ENCODE measurements around the gene TSC22D1.
A peak's percentile ranks its signal among the peaks of the same experiment; 100 is the strongest.
"Not testable (repeated sequence)": the region's sequence is repeated elsewhere in the genome, so short reads cannot be mapped to it uniquely, and the experiment has no call there.

Gene TSC22D1

GRCh38 chr13:44456212-44456611, 119.9 kb downstream of the TSC22D1 start:
- H3K9me3 Mint-ChIP-seq, DNase-seq, ATAC-seq, H3K27me3 Mint-ChIP-seq, H3K27ac Mint-ChIP-seq, H3K4me3 Mint-ChIP-seq: not testable (repeated sequence)
- peaks cover 15% of the 10 kb centered on the region for H3K4me1 Mint-ChIP-seq

- DNase-seq (no peak), ATAC-seq (no peak)
- H3K27ac Mint-ChIP-seq, result no peak overlapping the region
- peaks cover 15% of the 10 kb centered on the region for H3K4me1 Mint-ChIP-seq
- H3K9me3 Mint-ChIP-seq, result no peaks in the 10 kb centered on the region
- H3K27me3 Mint-ChIP-seq, result no peaks in the 10 kb centered on the region
- no peak overlapping the region for H3K4me3 Mint-ChIP-seq
Measured at GRCh38 chr13:44455769-44456168, 120.4 kb downstream of the TSC22D1 start.

DNA sequence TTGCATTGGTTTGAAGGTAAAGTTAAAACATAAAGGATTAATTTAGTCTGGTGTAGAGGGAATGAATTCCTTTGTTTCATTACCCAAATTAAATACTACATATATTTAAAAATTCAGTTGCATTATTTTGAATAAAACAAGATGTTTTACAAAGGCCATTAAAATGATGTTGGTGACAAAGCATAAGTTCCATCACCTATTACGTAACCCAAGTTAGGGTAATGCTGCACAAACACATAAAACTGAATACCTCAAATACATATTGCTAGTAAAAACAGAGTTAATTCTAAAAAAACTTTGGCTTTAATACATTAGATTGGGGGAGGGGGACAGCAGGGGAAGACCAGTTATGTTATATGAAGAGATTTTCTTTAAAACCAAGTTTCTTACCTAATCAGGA, 122.2 kb downstream of the TSC22D1 start:
- DNase-seq (no peak), ATAC-seq (no peak)
- peaks cover 12% of the 10 kb centered on the region for H3K4me1 Mint-ChIP-seq
- H3K27ac Mint-ChIP-seq, result no peak overlapping the region
- no peaks in the 10 kb centered on the region for H3K9me3 Mint-ChIP-seq
- H3K4me3 Mint-ChIP-seq, result no peak overlapping the region
- no peaks in the 10 kb centered on the region for H3K27me3 Mint-ChIP-seq

GRCh38 chr13:44453069-44453468, 123.1 kb downstream of the TSC22D1 start:
- no peaks in the 10 kb centered on the region for H3K9me3 Mint-ChIP-seq
- no peak overlapping the region for H3K27ac Mint-ChIP-seq
- no peaks in the 10 kb centered on the region for H3K27me3 Mint-ChIP-seq
- ATAC-seq (no peak), DNase-seq (no peak)
- peaks cover 4% of the 10 kb centered on the region for H3K4me1 Mint-ChIP-seq
- no peak overlapping the region for H3K4me3 Mint-ChIP-seq

- Mint-ChIP-seq H3K27ac (no peak overlapping the region), H3K27me3 (no peaks in the 10 kb centered on the region), H3K4me1 (no peaks in the 10 kb centered on the region), H3K9me3 (no peaks in the 10 kb centered on the region), H3K4me3 (no peak overlapping the region)
- DNase-seq (no peak), ATAC-seq (no peak)
Measured at GRCh38 chr13:44452418-44452817, 123.7 kb downstream of the TSC22D1 start.

DNA sequence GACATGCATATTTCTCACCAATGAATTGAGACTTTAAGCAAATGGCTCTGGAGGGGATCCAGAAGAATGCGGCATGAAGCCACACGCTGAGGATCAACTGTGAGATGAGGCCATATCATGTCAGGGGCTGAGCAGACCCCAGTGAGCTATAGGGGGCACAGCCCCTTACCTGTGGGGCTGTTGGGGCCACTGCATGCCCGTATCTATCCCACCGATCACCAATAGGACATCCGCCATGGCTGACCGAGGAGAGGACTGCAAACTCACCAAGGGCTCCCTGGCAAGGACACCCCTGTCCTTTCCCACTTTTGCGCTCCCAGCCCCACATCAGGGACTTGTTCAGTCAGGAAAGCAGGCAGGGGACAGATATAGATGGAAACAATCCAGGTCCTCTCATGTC, 124.5 kb downstream of the TSC22D1 start:
- H3K9me3 Mint-ChIP-seq, result no peaks in the 10 kb centered on the region
- H3K27ac Mint-ChIP-seq, result no peak overlapping the region
- no peak overlapping the region for H3K4me3 Mint-ChIP-seq
- no peaks in the 10 kb centered on the region for H3K4me1 Mint-ChIP-seq
- DNase-seq (no peak), ATAC-seq (no peak)
- H3K27me3 Mint-ChIP-seq, result no peaks in the 10 kb centered on the region

- no peaks in the 10 kb centered on the region for H3K27me3 Mint-ChIP-seq
- H3K4me3 Mint-ChIP-seq, result no peak overlapping the region
- DNase-seq (no peak), ATAC-seq (no peak)
- no peak overlapping the region for H3K27ac Mint-ChIP-seq
- no peaks in the 10 kb centered on the region for H3K4me1 Mint-ChIP-seq
- H3K9me3 Mint-ChIP-seq, result no peaks in the 10 kb centered on the region
Measured at GRCh38 chr13:44451126-44451525, 125.0 kb downstream of the TSC22D1 start.

DNA sequence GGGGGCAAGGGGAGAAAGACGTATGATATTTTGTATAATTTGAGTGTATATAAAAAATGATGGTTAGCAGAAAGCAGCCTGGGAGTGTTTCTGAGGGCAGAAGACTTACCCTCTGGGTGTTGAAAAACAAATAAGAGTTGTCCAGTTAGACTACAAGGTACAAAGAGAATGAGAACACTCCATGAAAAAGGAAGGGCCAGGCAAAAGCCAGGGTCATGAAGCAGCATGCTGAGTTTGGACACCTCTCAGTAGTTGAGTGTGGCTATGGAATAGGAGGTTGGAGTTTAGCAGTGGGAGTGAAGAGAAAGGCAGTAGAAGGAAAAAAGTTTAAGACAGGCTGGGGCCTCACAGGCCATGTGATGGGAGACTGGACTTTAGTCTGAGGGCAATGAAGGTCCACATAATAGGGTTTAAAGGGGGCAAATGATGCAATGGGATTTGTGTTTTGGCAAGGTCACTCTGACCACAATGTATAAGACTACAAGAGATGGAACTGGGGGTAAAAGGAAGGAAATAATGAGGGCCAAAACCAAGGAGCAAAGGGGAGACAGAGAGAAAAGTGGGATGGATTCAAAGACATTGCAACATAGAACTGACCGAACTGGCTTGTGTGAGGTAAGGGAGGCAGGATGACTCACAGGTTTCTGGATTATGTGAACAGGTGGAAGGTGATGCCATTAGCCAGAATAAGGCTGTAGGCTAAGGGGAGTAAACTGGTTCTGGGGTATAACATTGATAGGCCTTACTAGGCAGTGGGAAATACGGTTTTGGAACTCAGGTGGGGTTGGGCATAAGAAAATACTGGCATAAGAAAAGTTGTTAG, 125.9 kb downstream of the TSC22D1 start:
- Mint-ChIP-seq H3K27ac (no peak overlapping the region), H3K4me1 (no peaks in the 10 kb centered on the region), H3K4me3 (no peak overlapping the region), H3K27me3 (no peaks in the 10 kb centered on the region), H3K9me3 (no peaks in the 10 kb centered on the region)
- ATAC-seq, result no peak
- no peak for DNase-seq

DNA sequence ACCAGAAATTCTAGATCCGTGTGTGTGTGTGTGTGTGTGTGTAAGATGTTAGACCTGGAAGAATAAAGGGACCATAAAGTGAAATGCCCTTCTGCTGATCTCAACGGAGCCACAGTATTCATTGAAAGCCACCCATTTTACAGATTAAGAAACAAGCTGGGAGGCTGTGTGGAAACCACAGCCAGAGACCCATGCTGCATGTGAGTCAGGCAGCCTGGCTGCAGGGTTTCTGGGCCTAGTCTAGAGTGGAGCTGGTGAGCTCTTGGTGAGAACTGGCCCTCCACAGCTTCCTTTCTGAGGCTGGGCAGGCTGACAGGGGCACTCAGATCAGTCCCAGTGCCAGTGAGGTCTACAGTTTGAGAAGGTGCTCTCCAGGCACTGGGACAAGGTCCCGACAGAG, 127.3 kb downstream of the TSC22D1 start:
- no peaks in the 10 kb centered on the region for H3K4me1 Mint-ChIP-seq
- ATAC-seq (no peak), DNase-seq (no peak)
- H3K4me3 Mint-ChIP-seq, result no peak overlapping the region
- H3K27ac Mint-ChIP-seq, result no peak overlapping the region
- no peaks in the 10 kb centered on the region for H3K27me3 Mint-ChIP-seq
- H3K9me3 Mint-ChIP-seq, result no peaks in the 10 kb centered on the region

DNA sequence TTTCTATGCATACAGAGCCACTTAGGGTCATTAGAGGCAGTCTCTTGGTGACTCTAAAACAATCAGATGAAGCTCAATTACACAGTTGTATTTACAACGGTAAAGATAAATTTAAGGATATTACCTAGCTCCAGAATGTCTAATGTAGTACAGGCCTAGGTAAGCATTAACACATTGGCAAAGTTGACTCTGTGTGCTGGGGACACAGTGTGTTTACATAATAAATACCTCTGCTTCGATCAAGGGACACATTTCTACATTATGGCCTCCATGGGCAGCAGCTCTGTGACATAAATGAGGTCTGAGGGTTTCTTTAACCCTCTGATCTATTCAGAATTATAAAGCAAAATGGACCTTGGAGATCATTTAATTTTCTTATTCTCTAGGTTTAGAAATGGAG, 127.8 kb downstream of the TSC22D1 start:
- Mint-ChIP-seq H3K4me1 (no peaks in the 10 kb centered on the region), H3K4me3 (no peak overlapping the region), H3K27ac (no peak overlapping the region), H3K27me3 (no peaks in the 10 kb centered on the region), H3K9me3 (no peaks in the 10 kb centered on the region)
- ATAC-seq (no peak), DNase-seq (no peak)

- Mint-ChIP-seq H3K4me1 (no peaks in the 10 kb centered on the region), H3K27ac (no peak overlapping the region), H3K27me3 (no peaks in the 10 kb centered on the region), H3K4me3 (no peak overlapping the region), H3K9me3 (no peaks in the 10 kb centered on the region)
- DNase-seq, result no peak
- no peak for ATAC-seq
Measured at GRCh38 chr13:44447783-44448321, 128.3 kb downstream of the TSC22D1 start.

GRCh38 chr13:44440046-44440608, 136.0 kb downstream of the TSC22D1 start:
- Mint-ChIP-seq H3K27me3 (no peaks in the 10 kb centered on the region), H3K27ac (no peak overlapping the region), H3K9me3 (no peaks in the 10 kb centered on the region), H3K4me1 (peaks cover 25% of the 10 kb centered on the region), H3K4me3 (no peak overlapping the region)
- no peak for ATAC-seq
- no peak for DNase-seq

DNA sequence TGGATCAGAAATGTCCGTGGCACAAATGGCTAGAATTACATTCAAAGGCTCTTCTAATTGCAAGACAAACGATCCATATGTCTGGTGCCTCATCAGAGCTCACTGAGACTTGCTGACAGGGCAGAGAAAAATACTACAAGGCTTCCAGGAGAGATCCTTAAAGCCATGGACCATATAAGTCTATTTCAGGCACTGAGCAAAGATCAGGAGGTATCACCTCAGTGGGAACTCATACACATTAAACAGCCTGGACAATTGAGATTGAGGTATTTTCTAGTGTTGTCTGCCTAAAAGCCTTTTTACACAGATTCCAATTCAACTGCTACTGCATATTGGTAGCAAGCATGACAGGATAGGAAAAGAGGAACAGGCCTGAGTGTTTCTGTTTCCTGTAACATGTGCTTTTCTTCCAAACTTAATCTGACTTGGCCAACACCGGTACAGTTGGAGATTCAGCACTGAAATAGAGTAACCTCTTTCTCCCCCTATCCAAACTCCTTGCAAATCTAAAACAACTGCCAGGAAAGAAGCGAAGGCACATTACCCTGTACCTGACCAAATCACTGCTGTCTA, 136.6 kb downstream of the TSC22D1 start:
- no peak for ATAC-seq
- Mint-ChIP-seq H3K27ac (no peak overlapping the region), H3K4me3 (no peak overlapping the region), H3K4me1 (peaks cover 30% of the 10 kb centered on the region), H3K9me3 (no peaks in the 10 kb centered on the region), H3K27me3 (no peaks in the 10 kb centered on the region)
- DNase-seq, result no peak

- peaks cover 32% of the 10 kb centered on the region for H3K4me1 Mint-ChIP-seq
- no peak overlapping the region for H3K4me3 Mint-ChIP-seq
- no peaks in the 10 kb centered on the region for H3K27me3 Mint-ChIP-seq
- no peak for DNase-seq
- no peak for ATAC-seq
- H3K27ac Mint-ChIP-seq, result no peak overlapping the region
- no peaks in the 10 kb centered on the region for H3K9me3 Mint-ChIP-seq
Measured at GRCh38 chr13:44438234-44438579, 137.9 kb downstream of the TSC22D1 start.

- H3K4me3 Mint-ChIP-seq, result peak overlapping the region in 1 of 2 donors; percentile 87
- no peak overlapping the region for H3K27ac Mint-ChIP-seq
- H3K4me1 Mint-ChIP-seq, result peaks cover 32% of the 10 kb centered on the region
- no peaks in the 10 kb centered on the region for H3K9me3 Mint-ChIP-seq
- ATAC-seq (no peak), DNase-seq (no peak)
- H3K27me3 Mint-ChIP-seq, result no peaks in the 10 kb centered on the region
Measured at GRCh38 chr13:44437356-44438233, 138.5 kb downstream of the TSC22D1 start.
